GM21515 (cell line): Measurements from ENCODE around the gene ZFHX3.

Experiments used
- ATAC-seq: cut with Tn5 transposase; IDR thresholded peaks from one replicate; pipeline ENCODE4 v1.9.1; 2021; ENCODE audit not compliant: unreplicated experiment

Gene ZFHX3

DNA sequence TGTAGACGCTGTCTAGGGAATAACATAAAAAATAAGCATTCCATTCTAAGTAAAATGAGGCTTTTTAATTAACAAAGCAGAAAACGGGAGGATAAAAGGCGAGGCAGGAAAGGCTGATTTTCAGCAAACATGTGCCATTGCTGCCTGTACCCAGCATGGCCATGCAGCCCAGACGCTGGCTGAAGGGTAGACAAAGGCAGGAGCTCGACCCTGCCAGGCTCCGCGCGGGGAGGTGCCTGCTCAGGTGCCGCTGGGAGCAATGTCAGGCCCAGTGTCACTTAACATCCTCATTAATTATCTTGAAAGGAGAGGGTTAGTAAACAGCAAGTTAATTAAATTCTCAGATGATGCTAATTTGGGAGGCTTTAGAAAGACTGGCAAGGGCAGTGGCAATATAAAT lies 136.0 kb downstream of the ZFHX3 start:
- ATAC-seq = no peak

DNA sequence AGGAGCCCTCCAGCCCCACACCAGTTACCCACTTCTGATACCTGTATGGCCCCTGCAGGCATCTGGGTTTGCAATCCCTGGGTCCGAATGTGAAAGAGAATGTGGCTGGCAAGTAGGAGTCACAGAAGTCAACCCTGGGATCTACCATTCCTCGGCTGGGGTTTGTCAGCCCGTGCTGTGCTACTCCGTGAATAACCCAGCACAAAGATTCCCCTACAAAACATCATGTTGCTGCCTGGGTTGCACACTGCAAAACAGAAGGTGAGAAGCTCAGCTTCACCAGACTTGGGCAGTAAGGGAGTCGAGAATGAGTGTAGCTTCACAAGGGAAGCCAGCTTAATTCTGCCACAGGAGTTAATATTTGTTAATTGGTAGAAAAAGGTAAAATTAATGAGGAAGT lies 137.1 kb downstream of the ZFHX3 start:
- no peak for ATAC-seq

DNA sequence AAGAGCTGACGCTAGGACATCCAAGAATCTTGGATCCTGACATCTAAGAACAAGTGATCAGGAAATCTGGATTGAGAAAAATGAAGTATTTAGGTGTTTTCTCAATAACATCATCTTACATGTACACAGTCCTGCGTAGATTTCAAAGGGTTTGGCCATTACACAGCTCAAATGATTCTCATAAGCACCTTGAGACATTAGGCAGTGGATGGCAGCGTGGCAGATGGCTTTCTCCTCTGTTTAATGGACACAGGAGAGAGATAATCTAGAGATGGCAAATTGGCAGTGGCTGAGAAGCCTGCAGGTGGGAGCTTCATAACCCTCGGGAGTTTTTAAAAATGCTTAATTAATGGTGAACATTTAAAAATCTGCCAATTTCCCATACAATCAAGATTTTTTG lies 137.5 kb downstream of the ZFHX3 start:
- no peak for ATAC-seq

DNA sequence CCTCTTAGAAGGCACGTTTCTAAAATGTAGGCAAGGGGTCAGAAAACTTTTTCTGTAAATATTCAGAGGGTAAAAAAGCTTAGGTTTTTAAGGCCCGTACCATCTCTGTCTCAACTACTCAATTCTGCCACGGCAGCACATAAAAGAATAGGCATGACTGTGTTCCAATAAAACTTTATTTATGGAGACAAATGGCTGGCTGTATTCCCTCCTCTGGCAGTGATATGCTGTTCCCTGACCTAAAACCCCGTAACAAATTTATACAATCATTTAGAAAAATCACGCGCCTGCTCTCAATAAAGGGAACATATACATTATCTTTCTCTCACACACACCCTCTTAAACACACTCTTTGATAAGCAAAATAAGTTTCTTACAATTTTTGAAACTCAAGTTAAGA lies 138.7 kb downstream of the ZFHX3 start:
- ATAC-seq = no peak

DNA sequence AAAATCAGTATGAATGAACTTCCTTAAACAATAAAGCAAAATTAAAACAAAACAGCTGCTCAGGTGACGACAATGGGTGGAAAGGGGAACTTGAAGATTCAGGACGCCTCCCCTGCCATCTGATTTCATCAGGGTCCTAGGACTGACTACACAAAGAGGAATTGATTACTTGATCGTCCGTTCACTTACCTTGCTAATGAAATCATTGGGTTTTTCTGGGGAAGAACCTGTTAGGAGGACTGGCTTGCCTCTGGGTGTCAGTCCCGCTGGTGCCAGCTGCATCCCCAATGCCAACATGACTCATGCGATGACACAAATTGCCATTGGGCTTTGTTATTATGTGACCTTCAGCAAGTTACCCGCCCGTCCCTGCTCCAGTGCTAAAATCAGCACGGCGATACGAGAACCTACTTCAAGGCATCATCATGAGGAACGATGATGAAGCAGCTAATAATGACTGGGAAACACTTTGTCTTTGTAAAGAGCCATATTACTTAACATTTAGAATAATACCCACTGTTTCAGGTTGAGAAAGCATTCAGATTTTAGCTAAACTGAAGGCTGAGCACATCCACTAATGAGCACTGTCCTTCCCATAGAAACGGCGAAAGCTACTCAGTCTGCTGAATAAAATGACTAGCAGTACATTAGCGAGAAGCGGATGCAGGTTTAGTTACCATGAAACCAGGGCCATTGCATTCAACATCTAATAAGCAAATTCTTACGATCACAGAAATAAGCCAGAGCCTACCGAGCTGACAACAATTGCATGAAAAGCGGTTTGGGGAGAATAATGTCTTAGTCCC lies 139.4 kb downstream of the ZFHX3 start:
- ATAC-seq = no peak

DNA sequence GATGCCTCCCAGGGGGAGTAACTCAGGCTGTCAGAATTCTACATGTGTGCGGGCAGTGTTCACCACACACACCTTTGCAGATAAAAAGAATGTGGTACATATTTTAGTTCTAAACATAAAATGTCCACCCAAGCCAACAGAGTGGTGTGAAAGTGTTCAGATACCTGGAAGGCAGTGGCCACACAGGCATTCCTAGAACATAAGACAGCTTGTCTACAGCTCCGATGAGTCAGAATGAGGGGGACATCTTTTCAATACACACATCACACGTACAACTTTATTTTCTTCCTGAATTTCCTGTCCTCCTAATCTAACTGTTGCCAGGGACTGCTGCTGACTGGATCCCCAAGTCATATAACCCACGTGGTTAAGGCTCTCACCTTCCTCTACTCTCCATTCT lies 142.3 kb downstream of the ZFHX3 start:
- ATAC-seq = no peak

DNA sequence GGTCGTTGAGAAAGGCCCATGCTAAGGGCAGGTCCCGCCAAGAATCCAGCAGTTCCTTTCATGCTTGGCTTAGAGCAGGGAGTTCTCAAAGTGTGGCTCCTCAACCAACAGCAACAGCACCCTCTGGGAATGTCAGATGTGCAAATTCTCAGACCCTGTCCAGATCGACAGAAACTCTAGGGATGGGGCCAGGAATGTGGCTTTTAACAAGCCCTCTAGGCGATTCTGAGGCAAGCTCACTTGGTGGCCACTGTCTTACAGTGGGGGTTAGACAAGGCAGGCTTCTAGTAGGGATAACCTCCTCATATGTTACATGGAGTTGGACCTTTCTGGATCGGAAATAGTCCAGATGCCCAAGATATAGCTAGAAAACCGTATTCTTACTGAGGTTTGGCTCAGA lies 144.8 kb downstream of the ZFHX3 start:
- no peak for ATAC-seq

DNA sequence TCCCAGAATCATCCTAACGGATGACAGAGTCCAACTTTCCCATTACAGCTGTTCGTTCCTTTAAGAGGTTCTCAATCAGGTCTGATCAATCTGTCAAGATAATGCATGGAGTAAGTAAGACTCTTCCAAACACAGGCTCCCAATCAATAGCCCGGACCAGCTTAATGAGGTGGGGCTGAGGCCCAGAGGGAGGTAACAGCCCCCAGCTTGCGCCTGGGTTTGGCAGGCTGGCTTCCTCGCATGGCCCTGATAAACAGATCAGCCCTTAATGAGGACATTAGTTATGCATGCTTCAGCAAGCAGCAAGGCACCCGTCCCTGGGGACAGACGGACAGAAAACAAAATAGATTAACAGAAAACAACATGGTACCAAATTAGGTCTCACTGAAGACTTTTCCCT lies 145.7 kb downstream of the ZFHX3 start:
- no peak for ATAC-seq

DNA sequence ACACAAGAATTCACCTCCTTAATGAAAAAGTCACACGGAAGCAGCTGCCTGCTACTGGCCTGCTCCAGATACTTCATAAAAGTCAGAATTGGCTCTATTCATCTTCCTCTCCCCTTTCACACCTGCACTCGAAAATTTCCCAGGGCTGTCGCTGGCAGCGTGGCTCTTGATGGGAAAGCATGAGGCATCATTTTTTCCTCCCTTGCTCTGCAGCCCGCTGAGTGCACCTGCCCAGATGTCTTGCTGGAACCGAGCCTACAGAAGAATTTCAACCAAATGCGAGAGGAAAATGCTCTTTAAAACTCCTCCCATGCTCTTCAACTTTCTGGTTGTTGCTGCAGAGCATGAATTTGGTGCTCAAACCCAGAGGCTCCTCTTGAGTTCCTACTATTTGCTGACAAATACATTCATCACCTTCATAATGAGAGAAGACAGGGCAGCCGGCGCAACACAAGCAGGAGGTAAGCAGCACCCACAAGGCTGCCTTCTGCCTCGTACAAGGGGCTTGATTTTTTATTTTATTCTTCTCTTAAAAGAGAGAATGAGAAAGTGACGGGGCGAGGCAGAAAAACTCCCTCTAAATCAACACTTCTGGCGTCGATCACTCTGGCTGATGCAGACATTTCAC lies 146.8 kb downstream of the ZFHX3 start:
- no peak for ATAC-seq

DNA sequence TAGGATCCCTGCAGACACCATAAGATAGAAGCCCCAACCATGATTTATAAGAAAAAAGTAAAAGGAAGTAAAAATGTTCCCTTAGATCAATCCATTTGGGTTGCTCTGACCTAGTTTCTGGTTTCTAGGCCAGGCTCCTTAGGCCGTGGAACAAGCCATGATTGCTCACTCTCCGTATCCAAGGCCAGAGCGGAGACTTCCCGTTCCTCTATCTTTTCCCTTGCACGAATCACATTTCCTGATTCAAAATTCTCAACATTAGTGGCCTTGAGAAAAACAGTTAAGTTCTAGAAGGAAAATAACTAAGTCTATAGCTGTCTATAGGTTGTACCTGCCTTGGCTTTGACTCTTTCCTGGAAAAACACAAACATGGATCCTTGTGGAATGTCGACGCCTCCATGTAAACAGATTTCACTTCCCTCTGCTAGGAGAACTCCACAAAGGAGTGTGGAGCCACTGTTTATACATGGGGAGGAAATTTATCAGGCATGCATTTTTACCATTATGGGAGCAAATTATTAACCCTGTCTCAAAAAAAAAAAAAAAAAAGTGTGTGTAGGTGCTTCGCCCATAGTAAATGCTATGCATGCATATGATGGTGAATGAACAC lies 149.6 kb downstream of the ZFHX3 start:
- no peak for ATAC-seq

DNA sequence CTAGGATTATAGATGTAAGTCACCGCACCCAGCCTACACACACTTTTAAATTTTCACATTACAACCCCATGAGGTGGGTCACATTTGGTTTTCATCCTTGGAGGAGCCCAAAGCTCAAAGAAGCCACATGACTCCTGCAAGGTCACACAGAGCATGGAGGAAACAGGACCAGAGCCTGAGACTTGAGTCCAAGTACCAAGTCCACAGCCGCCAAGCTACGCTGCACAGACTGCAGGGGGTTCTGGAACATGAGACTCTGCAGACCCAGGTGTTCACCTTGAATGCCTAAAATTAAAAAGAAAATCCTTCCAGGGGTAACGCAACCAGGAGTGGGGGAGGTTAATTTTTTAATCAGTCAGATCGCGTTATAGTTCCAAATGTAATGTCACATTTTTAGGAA lies 150.2 kb downstream of the ZFHX3 start:
- no peak for ATAC-seq

DNA sequence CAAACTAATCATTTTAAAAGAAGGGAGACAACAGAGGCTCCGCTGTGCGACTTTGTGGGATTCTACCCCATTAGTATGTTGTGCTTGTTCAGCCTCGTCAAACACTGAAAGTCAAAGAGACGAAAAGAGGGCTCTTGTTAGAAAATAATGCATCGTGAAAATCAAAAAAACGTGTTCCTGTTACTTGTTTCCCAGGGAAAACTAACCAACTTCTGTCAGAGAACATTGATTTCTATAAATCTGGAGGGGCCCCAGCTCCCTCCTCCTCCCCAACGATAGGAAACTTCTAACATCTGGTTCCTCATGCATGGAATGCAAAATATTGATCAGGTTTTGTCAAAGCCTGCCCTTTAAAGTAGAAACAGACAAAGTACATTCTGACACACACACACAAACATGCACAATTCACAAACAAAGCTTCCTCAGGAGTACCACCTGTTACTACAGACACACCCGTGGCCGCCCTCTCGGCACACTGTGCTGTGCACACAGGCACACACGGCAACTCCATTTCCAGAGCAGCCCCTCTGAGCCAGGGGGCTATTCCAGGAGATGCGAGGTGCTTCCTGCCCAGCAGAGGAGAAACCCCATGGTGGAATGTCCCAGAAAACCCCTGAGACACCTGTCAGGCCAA lies 151.3 kb downstream of the ZFHX3 start:
- no peak for ATAC-seq

DNA sequence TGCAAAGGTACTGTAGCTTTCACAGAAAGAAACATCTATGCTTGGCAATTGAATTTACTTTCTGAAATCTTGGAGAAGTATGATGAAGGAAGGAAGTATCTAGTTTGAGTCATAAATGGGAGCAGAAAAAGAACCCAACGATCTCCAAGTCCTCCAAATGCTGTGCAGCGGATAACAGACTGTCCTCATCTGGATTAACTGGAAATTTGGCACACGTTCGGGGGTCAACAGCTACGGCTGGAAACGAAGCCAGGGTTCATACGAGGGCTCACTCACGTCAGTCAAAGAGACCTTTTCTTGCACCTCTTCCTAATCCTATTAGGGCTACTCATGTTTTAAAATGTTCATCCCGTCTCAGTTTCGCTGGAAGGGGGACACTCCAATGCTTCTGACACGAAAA lies 152.0 kb downstream of the ZFHX3 start:
- no peak for ATAC-seq

DNA sequence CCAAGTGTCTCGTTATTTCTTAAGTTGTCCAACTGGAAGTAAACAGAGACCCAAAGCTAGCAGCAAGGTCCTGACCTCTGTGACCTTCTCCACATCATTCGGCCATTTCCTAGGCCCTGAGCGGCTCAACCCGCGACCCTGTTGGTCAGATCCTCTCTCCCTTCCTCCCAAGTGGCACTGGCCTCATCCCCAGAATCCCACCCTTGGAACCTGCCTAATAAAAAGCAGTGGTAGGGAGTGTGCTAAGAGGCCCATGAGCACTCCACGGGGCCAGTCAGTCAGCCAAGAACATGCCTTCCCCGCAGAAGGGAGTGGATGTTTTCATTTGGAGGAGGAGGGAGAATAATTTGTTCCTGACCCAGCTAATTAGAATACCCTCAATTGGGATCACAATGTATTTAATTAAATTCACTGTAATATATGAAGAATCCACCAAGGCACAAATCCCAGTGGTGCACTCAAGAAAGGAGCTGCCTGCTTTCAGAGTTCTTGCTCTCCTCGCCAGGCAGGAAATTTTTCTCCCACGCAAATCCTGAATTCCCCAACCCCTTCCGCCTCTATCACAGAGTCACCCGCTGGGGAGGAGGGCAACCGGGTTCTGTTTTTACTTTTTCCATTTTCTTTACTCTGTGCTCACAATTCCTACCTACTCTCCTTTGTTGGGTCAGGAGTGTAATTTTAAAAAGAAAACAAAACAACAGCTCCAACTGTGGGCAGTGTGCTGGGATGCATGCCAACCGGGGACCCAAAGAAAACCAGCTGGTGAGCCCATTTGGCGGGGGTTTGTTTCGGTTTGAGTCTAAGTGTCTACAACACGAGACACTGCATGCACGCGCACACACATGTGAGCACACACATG lies 153.4 kb downstream of the ZFHX3 start:
- no peak for ATAC-seq

DNA sequence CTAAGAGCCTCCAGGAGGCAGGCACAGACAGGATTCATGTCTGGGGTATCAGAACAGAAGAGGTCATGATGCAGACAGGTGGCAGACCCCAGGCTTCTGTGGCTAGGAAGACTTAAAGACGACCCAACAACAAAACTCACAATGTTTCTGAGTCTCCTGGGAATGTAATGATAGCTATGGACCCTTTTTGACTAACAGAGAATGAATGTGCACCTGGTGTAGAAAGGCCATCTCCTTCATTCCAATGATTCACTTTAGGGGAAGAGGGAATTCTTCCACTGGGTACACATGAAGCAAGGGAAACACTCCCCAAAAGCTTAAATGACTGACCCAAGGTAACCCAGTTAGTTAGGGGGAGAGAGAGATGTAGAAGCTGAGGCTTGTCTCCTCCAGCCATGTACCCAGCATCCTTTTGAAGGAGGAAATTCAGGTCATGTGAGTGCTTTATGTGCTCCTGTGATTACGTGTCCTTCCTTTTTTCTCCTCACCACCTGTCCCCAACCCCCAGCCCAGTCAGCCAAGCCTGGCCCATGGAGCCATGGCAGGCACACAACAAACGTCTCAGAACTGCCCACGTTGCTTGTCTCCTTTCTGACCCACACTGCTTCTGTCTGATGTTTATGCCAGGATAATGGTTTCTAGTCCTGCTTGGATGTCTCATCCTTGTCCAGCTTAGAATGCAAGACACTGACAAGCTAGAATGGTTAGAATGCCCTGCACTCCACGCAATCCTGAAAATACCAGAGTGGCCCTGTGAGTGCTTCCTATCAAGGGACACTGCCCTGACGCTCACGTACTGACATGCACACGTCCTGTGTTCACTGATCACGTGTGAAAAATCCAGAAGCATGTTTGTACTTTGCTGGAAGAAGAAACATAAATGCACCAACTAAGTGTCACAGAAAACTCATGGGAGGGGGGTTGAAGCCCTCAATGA lies 156.4 kb downstream of the ZFHX3 start:
- no peak for ATAC-seq

DNA sequence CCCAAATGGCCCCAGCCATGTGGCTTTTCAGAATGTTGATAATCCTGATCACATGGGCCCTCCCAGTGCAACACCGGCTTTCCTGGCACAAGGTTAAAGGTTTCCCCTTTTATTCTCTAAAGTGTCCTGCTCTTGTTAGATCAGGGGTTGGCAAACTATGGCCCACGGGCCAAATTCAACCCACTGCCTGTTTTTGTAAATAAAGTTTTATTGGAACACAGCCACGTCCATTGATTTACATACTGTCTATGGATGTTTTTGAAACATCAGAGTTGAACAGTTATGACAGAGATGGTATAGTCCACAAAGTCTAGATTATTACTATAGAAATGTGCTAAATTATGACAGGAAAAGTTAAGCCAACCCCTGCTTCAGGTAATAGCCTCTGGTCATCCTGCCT lies 157.3 kb downstream of the ZFHX3 start:
- ATAC-seq = no peak

DNA sequence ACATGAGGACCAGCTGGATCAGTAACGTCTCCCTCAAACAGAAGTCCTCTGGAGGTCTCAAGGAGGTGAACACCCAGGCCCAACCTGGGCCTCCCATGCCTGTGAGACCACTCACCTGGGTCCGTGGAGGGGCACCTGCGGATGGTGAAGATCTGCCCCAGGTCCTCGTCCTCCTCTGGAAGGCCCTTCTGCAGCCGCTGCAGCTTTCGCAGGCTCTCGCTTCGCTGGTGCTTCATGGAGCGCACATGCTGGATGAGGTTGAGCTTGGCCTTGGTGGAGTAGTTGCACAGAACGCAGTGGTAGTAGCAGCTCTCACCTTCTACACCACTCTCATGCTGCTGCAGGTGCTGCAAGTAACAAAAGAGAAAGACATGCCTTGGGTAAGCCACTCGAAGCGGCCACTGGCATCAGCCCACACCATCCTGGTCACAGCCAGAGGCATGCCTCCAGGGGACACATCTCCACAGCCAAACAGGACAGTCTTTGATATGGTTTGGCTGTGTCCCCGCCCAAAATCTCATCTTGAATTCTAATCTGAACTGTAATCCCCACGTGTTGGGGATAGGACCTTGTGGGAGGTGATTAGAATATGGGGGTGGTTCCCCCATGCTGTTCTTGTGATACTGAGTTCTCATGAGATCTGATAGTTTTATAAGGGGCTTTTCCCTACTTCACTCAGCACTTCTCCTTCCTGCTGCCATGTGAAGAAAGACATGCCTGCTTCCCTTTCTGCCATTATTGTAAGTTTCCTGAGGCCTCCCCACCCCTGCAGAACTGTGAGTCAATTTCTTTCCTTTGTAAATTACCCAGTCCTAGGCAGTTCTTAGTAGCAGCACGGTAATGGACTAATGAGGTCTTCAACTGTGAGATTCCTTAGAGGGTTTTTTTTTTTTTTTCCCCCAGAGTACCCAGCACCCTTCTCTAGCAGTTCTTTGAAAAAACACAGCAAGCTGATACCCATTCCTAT lies 158.0 kb downstream of the ZFHX3 start:
- no peak for ATAC-seq

DNA sequence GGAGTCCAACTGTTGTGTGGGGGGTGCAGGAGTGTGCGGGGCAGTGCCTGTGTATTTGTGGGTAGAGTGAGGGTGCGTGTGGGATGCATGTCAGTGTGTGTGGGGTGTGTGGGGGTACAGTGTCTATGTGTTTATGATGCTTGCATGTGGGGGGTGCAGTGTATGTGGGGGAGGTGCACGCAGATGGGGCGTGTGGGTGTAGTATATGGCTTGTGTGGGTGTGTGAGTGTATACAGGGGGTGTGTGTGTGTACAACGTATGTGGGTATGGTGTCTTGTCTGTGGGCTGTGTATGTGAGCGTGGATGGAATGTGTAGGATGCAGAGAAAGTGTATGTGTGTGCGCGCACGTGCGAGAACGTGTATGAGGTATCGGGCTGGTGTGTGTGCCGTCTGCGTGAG lies 160.4 kb downstream of the ZFHX3 start:
- ATAC-seq = no peak
